Hematopoietic multipotent progenitor cell treated with erythropoietin and hydrocortisone succinate and interleukin-3 and kit ligand, for 6 days (in vitro differentiated cells): Measurements from ENCODE around the gene POU6F2.
"Not testable (repeated sequence)": the region's sequence is repeated elsewhere in the genome, so short reads cannot be mapped to it uniquely, and the experiment has no call there.

Experiments
- DNase-seq: peaks from one replicate; pipeline ENCODE4 v3.0.0-alpha.2; 2015

POU6F2 gene

DNA sequence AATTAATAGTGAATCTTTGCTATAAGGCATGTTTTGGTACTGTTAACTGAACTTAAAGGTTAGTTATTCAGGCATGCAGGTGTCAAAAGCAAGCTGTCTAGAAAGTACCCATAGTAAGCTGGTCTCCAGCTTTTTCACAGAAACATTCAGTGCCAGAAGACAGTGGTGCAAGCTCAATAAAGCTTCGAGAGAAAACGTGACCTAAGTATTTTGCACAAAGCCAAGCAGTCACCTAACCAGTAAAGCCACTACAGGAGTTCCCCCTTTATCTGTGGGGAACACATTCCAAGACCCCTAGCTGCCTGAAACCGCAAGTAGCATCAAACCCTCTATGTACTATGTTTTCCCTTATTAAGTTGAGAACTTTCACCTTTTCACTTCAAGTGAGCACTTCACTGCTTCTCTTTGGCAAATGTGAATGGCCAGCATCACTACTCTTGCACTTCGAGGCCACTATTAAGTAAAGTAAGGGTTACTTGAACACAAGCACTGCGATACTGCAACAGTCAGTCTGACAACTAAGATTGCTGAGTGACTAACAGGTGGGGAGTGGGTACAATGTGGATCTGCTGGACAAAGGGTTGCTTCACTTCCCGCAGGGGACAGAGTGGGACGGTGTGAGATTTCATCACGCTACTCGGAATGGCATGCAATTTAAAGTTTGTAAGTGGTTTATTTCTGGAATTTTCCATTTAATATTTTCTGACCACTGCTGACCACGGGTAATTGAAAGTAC, 334.7 kb downstream of the POU6F2 start:
- DNase-seq = no peak

DNA sequence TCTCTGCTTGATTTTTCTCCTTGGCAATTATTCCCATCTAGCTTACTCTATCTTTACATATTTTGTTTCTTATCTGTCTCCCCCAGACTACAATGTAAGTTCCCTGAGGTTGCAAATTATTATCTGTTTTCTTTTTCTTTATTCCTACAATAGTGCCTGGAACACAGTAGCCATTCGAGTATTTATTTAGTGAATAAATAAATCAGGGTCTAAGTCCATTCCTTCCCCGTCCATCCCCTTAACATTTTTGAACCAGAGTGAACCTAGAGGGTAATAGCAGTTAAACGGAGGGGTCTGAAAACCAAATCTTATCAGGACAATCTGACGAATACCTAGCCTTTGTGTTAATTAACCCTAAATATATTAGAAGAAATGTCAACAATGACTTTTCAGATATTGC, 335.7 kb downstream of the POU6F2 start:
- DNase-seq = no peak

DNA sequence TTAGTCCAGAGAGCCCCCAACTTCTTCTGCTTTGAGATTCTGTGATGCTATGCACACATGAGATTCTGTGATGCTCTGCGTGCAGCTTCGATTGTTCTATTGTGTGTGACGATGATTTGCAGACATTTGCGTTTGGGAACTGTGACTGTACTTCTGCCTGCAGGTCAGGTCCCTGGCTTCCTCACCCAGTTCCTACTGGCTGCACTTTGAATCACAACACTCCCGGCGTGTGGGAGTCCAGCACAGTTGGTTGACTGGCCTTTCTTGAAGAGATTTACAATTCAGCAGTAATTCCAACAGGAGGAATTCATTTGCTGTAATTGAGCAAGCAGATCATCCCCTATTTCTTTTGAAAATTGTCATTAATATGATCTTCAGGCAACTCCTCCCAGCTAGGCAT, 336.3 kb downstream of the POU6F2 start:
- no peak for DNase-seq

DNA sequence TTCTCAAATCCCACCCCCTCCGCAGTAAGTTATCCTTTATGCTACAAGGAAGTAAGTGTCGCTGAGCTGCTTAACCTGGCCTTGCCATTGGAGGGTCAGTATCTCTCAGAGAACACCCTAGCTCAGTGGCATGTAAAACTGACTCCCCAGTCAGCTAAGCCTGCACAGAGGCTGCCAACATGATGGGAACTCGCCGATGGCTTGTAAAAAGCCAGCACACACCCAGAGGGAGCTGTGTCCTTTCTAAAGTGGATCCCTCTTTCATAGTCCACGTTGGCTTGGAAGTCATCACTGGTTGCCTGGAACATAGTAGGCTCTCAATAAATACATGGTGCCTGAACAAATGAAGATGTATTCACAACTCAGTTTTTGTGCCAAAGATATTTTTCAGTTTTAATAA, 339.4 kb downstream of the POU6F2 start:
- no peak for DNase-seq

DNA sequence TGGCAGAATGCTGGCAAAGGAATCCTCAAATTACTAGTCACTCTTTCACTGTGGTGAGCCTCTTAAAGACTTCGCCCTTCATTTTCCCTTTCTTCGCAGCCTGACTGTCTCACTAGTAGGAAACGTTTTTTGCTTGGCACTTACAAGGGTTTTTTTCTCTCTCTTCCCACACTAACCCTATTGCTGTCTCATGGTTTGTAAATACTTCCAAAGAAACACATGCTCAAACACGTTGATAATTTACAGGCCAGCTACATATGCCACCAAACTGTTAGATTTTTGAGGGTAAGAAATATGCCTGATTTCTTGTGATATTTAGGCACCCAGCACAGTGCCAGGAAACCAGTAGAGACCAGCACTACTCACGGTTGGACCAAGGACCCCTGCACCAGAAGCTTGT, 340.2 kb downstream of the POU6F2 start:
- DNase-seq = no peak

DNA sequence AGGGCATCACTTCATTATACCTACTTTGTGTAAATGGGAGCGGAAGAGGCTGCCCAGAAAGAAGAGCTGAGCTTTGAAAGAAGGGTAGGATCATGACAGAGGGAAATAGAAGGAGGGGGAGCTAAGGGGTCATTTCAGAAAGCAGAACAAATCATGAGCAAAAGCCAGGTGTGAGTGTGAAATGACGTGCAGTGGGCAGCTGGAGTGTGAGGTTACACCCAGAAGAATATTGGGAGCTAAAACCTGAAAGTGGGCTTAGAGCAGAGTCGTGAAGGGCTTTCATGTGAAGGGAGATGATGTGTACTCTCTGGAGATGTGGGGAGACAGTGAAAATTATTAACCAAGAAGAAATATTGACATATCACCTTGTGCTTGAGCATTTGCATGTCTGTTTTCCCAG, 343.5 kb downstream of the POU6F2 start:
- no peak for DNase-seq

DNA sequence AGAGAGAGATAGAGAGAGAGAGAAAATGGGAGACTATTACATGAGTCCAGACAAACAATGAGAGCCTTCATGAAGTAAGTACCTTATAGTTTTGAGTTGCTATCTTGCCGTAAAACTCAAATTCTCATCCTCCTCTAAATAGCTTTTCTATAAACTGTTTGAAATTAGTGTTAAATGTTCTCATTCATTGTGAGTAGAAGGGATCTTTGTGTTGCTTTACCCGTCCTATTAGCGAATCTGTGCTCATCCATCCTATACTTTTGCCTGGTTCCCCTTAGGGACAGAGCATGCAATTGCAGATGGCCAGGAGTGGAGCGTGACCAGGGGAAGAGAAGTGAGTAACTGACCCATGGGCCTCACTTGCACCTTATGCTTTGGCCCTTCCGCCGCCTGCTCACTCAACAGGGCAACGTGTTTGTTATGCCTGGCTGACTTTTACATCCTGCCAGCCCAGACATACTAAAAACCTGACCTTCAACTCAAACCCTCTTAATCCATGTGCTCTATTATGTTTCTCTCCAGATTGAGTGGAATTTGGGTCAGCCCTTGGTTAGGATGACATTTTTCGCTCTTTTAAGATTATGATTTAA, 344.3 kb downstream of the POU6F2 start:
- DNase-seq = no peak

DNA sequence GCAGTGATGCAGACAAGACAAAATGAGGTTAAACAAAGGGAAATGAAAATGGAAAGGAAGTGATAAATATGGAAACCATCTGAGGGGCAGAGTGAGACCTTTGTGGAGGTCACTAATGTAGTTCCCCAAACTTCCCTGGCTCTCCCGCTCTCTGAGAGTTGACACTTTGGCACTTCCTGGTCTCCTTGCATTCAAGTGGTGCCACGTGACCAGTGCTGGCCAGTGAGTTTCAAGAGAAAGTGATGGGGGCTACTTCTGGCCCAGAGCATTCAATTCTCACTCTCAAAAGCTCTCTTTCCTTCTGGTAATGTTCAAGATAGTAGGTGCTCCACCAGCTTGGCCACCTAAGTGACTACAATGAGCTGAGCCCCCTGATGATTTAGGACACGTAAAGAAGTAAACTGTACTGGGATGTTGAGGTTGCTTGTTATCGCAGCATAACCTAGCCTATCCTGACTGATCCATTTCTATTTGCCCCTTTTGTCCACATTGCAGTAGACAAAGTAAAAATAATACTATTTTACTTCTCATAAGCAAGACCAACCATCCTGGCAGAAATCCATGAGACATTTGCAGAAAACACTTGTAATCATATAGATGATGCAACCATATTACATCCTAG, 346.5 kb downstream of the POU6F2 start:
- no peak for DNase-seq

DNA sequence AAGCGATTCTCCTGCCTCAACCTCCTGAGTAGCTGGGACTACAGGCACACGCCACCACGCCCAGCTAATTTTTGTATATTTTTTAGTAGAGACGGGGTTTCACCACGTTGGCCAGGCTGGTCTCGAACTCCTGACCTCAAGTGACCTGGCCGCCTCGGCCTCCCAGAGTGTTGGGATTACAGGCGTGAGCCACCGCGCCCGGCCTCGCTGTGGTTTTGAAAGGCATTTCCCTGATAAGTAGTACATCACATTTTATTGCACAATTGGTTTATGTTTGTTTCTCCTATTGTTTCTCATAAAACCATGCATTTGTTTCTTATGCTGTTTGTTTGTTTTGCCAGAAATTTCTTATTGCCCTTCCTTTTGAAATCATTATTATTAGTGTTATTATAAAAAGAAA, 353.9 kb downstream of the POU6F2 start:
- not testable (repeated sequence) for DNase-seq

DNA sequence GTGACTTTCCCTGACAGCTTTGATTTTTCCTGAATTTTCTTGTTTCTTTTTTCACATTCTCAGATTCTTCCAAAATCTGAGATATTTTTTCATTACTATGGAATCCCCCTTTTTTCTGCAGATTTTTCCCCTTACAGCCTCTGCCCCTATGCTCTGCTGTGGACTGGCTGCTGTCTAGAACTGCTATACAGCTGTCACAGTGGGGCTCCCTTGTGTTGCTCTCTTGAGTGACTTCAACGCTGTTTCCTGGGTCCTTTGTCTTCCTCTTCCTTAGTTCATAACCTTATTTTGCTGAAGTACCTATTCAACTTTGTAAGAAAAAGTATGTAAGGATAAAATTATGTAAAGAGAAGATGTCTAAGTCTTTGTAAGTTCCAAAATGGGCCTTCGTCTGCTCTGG, 354.4 kb downstream of the POU6F2 start:
- no peak for DNase-seq

DNA sequence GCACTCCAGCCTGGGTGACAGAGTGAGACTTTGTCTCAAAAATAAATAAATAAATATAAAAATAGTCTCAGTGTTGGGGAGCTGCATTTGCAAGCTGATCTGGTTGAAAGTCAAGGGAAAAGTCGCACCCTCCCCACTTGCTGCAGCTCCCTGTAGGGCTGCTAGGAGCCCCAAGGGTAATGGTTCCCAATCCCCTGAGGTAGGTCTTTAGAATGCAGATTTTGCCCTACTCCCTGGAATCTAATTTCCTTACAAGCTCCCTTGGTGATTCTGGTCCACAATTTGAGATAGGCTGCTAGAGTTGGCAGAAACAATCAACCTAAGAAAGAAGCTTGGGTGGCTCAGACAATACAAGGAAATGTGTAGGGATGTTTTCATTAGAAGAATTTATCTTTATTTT, 356.0 kb downstream of the POU6F2 start:
- no peak for DNase-seq

DNA sequence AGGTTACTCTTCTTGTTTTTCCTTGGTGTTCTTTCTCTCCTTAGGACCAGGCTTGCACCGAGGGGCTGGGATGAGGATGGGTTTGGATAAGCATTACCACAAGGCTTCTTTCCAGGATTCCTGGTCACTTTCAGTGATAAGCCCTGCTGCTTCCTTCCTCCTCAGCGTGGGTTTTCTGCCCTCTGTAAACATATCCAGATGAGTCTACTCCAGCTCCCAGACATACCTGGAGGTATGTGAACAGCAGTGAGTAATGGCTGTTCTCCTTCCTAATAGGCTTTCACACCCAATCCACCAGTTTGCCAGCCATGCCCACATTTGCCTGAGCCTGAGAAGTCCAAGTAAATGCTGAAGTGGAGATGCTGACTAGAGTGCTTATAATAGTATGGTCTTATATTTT, 358.7 kb downstream of the POU6F2 start:
- no peak for DNase-seq

DNA sequence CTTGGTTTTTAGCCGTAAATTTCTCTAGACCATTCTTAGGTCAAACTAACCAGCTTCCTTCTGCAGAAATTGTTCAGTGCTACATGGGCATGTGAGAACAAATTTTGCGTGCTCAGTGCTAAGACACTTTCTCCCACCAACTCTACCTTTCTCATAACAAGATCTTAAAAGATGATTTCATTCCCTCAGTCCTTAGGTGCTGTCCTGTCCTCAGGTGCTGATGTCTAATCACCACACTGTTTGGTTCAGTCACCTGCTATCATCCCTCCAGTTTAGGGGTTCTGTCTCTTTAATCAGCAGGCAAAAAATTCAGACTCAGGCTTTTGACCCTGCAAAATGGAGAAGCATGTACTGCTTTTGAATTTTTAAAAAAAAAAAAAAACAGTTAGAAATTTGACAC, 361.0 kb downstream of the POU6F2 start:
- no peak for DNase-seq

DNA sequence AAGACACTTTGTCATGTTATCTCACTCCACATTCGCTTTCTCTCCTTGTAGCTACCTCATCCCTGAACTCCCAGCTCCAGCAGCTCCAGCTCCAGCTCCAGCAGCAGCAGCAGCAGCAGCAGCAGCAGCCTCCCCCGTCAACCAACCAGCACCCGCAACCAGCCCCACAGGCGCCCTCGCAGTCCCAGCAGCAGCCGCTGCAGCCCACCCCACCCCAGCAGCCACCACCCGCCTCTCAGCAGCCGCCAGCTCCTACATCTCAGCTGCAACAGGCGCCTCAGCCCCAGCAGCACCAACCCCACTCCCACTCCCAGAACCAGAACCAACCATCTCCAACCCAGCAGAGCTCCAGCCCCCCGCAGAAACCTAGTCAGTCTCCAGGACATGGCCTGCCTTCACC, 361.9 kb downstream of the POU6F2 start:
- DNase-seq = no peak

DNA sequence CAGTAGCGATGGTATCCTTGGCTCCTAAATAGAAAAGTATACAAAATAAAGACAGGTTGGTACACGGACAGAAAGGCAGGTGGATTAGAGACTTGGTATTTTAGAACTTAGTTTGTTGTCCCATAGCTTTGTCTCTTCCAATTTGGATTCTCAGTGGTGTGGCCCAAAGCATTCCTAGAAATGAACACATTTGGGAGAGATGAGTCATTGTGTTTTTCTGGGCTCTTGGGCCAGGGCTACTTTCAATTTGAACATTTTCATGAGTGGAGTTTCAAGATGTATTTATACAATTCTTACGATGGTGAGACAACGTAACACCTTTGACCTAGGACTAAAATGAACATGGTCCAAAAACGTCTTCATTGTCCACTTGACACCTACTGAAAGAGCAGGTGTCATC, 363.4 kb downstream of the POU6F2 start:
- no peak for DNase-seq

DNA sequence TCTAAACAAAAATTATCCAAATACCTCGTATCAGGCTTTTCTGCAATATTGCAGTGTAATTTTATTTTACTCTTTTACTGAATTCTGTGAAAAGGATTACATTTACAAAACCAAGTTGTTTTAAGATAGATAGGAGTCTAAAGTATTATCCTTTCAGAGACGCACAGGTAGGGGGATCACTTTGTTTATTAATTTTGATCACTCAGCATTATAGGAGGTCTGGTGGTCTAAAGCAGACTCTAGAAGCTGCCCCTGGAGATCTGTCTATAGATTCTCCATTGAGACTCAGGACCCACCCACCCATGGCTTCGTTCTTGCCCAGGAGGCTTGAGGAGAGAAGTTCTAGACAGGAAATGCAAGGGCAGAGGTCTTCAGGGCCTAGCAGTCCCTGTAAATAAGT, 365.1 kb downstream of the POU6F2 start:
- no peak for DNase-seq

DNA sequence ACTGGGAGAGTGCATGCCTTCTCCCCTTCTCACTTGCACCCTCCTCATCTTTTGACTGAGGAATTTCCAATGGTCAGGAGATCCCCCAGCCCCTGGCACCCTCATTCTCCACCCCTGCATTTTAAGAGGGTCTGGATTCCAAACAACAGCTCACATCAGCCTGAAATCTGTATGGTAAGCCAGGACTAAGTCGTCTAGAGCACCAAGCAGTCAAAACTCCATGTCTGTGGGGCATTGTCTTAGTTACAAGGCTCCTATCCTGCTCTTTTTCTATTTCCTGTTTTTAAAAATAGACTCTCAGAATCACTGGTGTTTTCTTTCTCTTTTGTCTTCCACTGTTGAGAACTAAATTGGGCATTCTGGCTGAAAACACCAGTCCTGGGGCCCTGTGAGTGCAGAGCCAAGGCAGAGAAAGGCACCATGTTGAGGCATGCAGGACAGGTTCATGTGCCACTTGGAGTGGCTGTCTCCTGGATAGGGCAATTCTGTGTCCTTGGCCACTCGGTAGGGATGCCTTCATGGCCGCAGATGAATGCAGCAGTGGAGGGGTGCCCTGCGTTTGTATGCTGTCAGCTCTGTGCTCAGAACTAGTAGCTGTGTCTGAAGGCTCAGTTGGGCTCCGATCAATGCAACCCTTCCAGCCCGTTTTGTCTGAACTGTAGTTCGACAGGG, 371.9 kb downstream of the POU6F2 start:
- no peak for DNase-seq

DNA sequence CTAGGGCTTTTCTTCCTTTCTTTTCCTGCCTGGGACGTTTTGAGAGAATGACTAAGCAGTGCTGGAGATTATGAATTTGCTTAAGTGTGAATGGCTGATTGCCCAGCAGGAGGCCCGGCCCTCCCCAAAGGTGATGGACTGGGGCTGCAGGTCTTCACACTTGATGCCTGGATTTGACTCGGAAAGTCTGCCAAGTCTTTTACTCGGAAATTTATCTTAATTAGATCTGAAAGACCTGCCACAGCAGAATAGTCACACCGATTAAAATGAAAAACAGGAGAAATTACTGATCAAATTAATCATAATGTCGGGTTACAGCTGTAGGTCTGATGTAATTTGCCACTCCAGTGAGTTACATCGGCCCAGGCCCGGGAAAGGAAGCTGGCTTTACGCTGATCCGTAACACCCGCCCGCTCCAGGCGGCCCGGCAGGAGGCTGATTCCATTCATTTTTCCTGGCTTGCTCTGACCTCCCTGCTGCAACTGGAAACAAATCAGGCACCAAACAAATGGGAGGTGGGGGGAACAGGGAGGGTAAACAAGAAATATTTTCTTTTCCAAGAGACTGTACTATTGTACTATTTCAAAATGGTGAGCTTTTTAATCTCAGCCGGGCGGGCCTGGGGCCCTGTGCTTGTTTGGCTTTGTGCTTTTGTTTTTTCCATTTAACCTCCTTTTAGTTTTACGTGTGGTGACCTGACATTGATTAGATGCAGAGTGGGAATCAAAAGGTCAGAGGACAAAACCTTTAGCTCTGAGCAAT, 376.1 kb downstream of the POU6F2 start:
- no peak for DNase-seq

DNA sequence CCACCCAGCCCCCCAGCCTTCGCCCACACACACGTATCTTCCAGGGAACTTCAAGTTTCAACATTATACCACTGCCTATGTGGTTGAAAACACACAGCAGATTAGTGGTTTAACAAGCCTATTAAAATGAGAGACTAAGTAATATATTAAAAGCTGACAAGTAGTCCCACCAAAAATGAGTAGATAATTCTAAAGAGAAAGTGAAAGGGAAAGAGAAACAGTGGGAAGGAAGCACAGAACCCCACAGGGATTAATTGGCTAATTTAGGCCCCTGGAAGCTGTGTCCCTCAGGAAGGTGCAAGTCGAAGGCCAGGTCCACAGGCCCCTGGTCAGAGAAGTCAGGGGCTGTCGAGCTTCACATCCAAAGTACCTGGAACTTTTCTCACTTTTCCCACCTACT, 378.0 kb downstream of the POU6F2 start:
- DNase-seq = no peak

DNA sequence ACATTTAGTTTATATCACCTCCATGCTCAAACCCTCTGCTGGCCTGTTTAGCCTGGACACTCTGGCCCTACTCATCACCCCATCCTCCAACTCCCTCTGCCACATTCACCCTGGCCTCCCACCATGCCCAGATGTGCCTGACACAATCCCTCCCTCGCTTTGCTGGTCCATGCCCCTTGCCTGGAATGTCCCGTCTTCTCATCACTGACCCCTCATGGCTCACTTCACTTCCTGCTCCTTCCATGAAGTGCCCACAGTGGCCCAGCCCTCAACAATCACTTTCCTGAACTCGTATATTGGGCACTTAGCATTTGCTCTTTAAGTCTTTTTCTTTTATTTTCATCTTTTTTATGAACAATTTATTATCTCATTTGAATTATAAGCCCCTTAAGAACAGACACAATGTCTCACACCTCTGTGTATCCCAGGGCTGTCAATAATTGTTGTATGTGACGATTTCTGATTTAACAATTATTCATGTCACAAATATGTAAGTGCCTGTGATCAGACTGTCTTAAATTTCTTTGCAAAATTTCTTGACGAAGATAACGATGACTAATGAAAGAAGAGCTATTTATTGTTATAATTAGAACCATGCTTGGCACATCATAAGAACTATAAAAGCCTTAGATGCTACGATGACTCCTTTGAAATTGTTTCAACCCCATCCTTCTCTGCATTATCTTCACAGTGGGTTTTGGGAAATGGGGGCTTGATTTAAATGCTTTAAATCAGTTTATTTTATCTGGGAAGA, 378.6 kb downstream of the POU6F2 start:
- no peak for DNase-seq

DNA sequence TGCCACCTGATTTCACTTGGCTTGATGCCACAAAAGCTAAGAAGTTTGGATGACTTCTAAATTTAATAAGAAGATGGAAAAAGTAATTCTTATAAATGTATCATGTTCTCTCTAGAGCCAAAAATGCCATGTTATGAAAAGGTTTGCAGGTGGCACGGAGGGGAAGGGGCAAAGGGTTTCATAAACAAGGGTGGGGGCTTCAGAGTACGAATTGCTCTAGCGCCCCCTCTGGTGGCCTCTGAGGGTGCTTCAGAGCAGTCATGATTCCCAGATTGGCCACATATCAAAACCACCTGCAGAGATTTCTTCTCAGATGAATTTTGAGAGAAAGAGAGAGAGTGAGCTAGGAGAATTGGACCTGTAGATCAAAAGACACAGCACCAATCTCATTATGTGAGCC, 379.9 kb downstream of the POU6F2 start:
- peak; percentile 15 for DNase-seq

DNA sequence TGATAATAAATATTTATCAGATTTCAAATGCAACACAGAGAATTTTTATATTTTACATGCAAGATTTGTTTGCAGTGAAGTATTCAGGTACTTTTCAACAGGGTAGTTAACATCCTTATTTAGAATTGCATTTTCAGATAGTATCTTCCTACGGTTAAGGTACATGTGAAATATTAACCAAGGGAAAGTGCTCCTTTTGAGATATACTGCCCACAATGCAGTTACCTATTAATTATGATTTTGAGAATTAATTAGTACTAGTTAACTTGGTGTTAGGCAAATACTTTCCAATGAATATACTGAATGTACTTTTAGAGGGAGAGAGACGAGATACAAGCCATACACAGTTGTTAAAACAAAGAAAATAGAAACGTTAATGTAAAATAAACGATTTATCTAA, 382.3 kb downstream of the POU6F2 start:
- no peak for DNase-seq

DNA sequence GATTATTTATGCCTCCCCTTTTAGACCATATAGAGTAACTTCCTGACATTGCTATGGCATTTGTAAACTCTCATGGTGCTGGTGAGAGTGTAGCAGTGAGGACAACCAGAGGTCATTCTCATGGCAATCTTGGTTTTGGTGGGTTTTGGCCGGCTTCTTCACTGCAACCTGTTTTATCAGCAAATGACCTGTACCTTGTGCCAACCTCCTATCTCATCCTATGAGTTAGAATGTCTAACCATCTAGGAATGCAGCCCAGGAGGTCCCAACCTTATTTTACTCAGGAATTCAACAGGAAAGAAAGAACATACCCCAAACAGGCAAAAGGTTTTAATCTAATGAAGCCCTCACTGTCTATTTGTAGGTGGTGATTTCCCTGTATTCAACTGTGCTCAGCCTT, 383.1 kb downstream of the POU6F2 start:
- DNase-seq = no peak
